ENCODE data around the gene CLIP4. TPM values are rescaled to one million over a fixed set of nuclear protein-coding genes. Genes with fewer than 3 reads are reported as not detected.
A peak's percentile ranks its signal among the peaks of the same experiment; 100 is the strongest.

The CLIP4 gene
- total RNA-seq, 1 experiment from 2014 or later = 18.2 TPM

DNA sequence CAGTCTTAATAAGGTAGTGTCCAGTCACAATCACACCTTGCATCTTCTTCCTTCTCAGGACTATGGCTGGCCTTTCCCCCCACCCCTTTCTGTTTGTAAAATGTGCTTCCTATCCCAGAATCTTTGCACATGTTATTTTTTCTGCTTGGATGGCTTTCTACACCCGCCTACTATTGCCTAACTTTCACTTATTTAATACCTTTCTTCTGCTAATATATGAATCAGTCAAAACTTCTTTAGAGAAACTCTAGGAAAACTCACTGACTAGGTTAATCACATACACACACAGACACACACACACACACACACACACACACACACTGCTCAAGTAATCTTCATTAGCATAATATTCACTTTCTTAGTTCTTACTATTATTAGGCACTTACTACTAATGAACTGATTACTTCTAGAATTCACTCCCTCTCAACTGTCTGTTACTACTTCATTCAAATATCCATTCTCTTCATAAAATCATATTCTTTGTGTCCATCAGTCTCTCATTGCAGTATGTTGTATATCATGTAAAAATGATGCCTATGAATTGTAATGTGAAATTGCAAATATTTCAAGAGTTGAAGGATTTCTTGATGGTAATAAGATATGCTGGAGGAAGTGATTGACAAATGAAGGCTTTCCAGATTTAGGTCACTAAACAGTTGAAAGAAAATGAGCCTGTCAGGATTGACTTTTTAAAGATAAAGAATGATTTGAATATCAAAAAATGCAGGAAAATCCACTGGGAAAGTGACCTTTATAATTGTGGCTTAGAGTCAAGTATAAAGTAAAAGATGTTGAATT is 51.2 kb downstream of the CLIP4 start:
- DNase-seq (ENCODE audit: low spot score) = peak; percentile 30
- Histone ChIP-seq H3K9me3 (ENCODE audit: low read depth, low read length, poor library complexity, severe bottlenecking) (no peaks in the 10 kb centered on the region), H3K36me3 (ENCODE audit: insufficient read depth, low read length, poor library complexity, severe bottlenecking) (peaks cover 6% of the 10 kb centered on the region), H3K27me3 (replicated peaks; ENCODE audit: insufficient read depth, low read depth, low read length, poor library complexity) (no peaks in the 10 kb centered on the region), H3K4me1 (ENCODE audit: insufficient read depth, low read length, poor library complexity, severe bottlenecking) (peaks cover 44% of the 10 kb centered on the region), H3K27ac (ENCODE audit: low read depth, low read length, poor library complexity, severe bottlenecking) (peak overlapping the region; percentile 58), H3K4me3 (ENCODE audit: low read depth, low read length, poor library complexity, severe bottlenecking) (no peak overlapping the region)
- CTCF ChIA-PET = no interaction called here
- intact Hi-C loops (cut with micrococcal nuclease; ENCODE audit: unreplicated experiment) = no loop called here
- POLR2A ChIA-PET (ENCODE audit: low non-redundant PET) = no interaction called here
- TF ChIP-seq, protein P1, sequence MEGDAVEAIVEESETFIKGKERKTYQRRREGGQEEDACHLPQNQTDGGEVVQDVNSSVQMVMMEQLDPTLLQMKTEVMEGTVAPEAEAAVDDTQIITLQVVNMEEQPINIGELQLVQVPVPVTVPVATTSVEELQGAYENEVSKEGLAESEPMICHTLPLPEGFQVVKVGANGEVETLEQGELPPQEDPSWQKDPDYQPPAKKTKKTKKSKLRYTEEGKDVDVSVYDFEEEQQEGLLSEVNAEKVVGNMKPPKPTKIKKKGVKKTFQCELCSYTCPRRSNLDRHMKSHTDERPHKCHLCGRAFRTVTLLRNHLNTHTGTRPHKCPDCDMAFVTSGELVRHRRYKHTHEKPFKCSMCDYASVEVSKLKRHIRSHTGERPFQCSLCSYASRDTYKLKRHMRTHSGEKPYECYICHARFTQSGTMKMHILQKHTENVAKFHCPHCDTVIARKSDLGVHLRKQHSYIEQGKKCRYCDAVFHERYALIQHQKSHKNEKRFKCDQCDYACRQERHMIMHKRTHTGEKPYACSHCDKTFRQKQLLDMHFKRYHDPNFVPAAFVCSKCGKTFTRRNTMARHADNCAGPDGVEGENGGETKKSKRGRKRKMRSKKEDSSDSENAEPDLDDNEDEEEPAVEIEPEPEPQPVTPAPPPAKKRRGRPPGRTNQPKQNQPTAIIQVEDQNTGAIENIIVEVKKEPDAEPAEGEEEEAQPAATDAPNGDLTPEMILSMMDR (conservative IDR thresholded peaks at IDR 0.05; ENCODE audit: low read depth, low read length) = no peak
- no peak for TF ChIP-seq EZH2 (IDR thresholded peaks at IDR 0.05; ENCODE audit: borderline replicate concordance, low read depth, low read length, poor library complexity, severe bottlenecking)
- no TSS peak for BruUV-seq (replicated peaks)

DNA sequence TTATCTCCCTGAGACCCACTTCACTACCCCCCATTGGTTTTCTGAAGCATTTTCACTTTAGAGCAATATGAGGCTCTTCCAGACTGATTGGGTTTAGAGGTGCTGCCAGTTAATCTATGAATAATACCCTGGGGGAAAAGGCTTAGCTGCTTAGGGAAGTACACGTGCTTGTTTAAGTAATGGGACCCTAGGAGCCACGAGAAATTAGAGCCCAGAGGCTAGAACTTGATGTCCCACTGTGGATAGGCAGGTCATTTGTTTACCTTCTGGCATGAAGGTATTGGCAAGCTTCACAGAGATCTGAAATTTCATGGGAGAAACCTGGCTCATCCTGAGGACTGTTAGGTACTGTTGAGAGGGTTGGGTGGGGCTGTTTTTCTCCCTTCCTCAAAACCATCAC is 59.7 kb downstream of the CLIP4 start:
- H3K27ac ChIP-seq (ENCODE audit: low read depth, low read length, poor library complexity, severe bottlenecking) = no peak overlapping the region
- H3K4me1 ChIP-seq (ENCODE audit: insufficient read depth, low read length, poor library complexity, severe bottlenecking) = peaks cover 9% of the 10 kb centered on the region
- H3K4me3 ChIP-seq (ENCODE audit: low read depth, low read length, poor library complexity, severe bottlenecking) = no peak overlapping the region
- POLR2A ChIA-PET (ENCODE audit: low non-redundant PET) = no interaction called here
- H3K9me3 ChIP-seq (ENCODE audit: low read depth, low read length, poor library complexity, severe bottlenecking) = no peaks in the 10 kb centered on the region
- no peak for TF ChIP-seq EZH2 (IDR thresholded peaks at IDR 0.05; ENCODE audit: borderline replicate concordance, low read depth, low read length, poor library complexity, severe bottlenecking)
- TF ChIP-seq, protein P1 (conservative IDR thresholded peaks at IDR 0.05; ENCODE audit: low read depth, low read length) = no peak
- DNase-seq (ENCODE audit: low spot score) = peak; percentile 52
- H3K36me3 ChIP-seq (ENCODE audit: insufficient read depth, low read length, poor library complexity, severe bottlenecking) = no peaks in the 10 kb centered on the region
- BruUV-seq (replicated peaks) = no TSS peak
- no peaks in the 10 kb centered on the region for H3K27me3 ChIP-seq (replicated peaks; ENCODE audit: insufficient read depth, low read depth, low read length, poor library complexity)
- CTCF ChIA-PET = no interaction called here
- intact Hi-C loops (cut with micrococcal nuclease; ENCODE audit: unreplicated experiment) = no loop called here

DNA sequence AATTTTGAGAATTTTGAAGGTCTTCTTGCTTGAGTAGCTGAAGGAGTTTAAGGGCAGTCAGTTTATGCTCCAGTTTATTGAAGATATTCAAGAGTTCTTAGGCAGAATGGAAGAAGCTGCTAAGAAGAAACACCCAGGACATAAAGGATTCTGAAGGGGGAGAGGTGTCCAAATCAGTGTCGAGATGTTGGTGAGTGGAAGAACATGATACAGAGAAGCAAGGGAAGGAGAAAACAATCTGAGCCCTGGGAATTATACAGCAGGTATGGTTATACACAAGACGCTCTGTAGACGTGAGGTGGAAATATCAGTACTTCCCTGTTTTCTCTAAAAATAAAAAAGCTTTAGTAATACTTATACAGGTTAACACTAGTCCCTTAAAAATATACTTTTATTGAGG is 60.1 kb downstream of the CLIP4 start:
- TF ChIP-seq, protein P1 (conservative IDR thresholded peaks at IDR 0.05; ENCODE audit: low read depth, low read length) = no peak
- TF ChIP-seq EZH2 (IDR thresholded peaks at IDR 0.05; ENCODE audit: borderline replicate concordance, low read depth, low read length, poor library complexity, severe bottlenecking) = no peak
- Histone ChIP-seq H3K27me3 (replicated peaks; ENCODE audit: insufficient read depth, low read depth, low read length, poor library complexity) (no peaks in the 10 kb centered on the region), H3K4me1 (ENCODE audit: insufficient read depth, low read length, poor library complexity, severe bottlenecking) (peaks cover 9% of the 10 kb centered on the region), H3K9me3 (ENCODE audit: low read depth, low read length, poor library complexity, severe bottlenecking) (no peaks in the 10 kb centered on the region), H3K36me3 (ENCODE audit: insufficient read depth, low read length, poor library complexity, severe bottlenecking) (no peaks in the 10 kb centered on the region), H3K27ac (ENCODE audit: low read depth, low read length, poor library complexity, severe bottlenecking) (no peak overlapping the region), H3K4me3 (ENCODE audit: low read depth, low read length, poor library complexity, severe bottlenecking) (no peak overlapping the region)
- intact Hi-C loops (cut with micrococcal nuclease; ENCODE audit: unreplicated experiment) = no loop called here
- POLR2A ChIA-PET (ENCODE audit: low non-redundant PET) = no interaction called here
- DNase-seq (ENCODE audit: low spot score) = no peak
- BruUV-seq (replicated peaks) = no TSS peak
- CTCF ChIA-PET = no interaction called here
